IgD-negative memory B cell (primary cell): ENCODE measurements around the gene SUSD1. TPM values are rescaled to one million over a fixed set of nuclear protein-coding genes. Genes with fewer than 3 reads are reported as not detected.

ENCODE experiments used
- H3K27ac Mint-ChIP-seq, 3 donors: one replicate each; pipeline ENCODE4 v1.8.0; 2020 to 2022; ENCODE audit warnings: mild to moderate bottlenecking in 3 of 3, mixed read lengths in 3 of 3, moderate library complexity in 1 of 3
- H3K27me3 Mint-ChIP-seq: one replicate; pipeline ENCODE4 v1.8.0; 2021; ENCODE audit warnings: mixed read lengths
- H3K36me3 Mint-ChIP-seq: one replicate; pipeline ENCODE4 v1.8.0; 2020; ENCODE audit warnings: mild to moderate bottlenecking, mixed read lengths
- H3K4me1 Mint-ChIP-seq, 3 donors: one replicate each; pipeline ENCODE4 v1.8.0; 2020 to 2022; ENCODE audit warnings: mixed read lengths in 3 of 3, mild to moderate bottlenecking in 1 of 3
- H3K4me3 Mint-ChIP-seq, 4 donors: one replicate each; pipeline ENCODE4 v1.8.0; 2020 to 2022; ENCODE audit warnings: mild to moderate bottlenecking in 4 of 4, mixed read lengths in 4 of 4, moderate library complexity in 3 of 4
- H3K9me3 Mint-ChIP-seq, 3 donors: one replicate each; pipeline ENCODE4 v1.8.0; 2020 to 2021; ENCODE audit warnings: mixed read lengths in 3 of 3, mild to moderate bottlenecking in 1 of 3
- polyA plus RNA-seq: library from polyadenylated mRNA; unstranded; fragments of 300-500 nt; fragmentation: Illumina TruSeq; gene quantifications from one replicate; pipeline ENCODE4 v1.2.3, GENCODE V29; 2021

SUSD1 gene
- polyA plus RNA-seq, 1 donor from 2014 or later: 3.4 TPM

DNA sequence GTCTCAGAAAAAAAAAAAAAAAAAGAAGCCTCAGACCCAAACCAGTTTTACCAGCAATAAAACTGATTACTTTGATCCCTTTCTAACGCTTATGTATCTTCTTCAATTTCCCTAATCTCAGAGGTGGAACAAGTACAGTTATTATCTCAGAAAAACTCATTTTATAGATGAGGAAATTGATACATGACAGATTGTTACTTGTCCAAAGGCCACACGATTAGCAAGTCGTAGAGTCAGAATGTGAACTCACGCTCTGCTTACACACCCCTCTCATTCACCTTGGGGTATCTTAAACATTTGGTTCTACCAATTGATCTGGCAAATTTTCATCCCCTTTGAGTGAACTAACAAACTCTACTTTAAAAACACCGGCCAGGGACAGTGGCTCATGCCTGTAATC, 110.2 kb downstream of the SUSD1 start:
- Mint-ChIP-seq H3K9me3 (no peaks in the 10 kb centered on the region), H3K27me3 (no peaks in the 10 kb centered on the region), H3K36me3 (peaks cover 2% of the 10 kb centered on the region), H3K27ac (no peak overlapping the region), H3K4me3 (no peak overlapping the region), H3K4me1 (peaks cover 30% of the 10 kb centered on the region in 3 donors)

DNA sequence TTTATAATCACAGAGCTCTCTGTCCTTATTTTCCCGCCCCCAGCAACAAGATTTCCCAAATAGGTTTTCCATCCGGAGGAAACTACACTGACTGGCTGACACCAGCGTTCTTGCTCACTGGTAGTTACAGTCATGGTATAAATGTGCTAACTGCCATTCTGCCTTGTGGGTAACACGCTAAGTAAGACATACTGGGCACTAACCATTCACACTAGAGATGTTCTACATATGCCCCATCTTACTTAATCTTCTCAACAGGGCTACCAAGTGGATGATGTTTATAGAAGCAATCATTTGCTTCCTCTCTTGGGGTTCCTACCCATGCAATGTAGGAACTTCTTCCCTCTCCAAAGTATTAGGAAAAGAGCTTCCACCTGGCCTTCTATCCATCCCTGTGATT, 111.5 kb downstream of the SUSD1 start:
- peaks cover 0 to 1% (median 0%) of the 10 kb centered on the region in 3 donors for H3K9me3 Mint-ChIP-seq
- H3K27ac Mint-ChIP-seq: no peak overlapping the region
- H3K4me3 Mint-ChIP-seq: no peak overlapping the region
- H3K4me1 Mint-ChIP-seq: peaks cover 32 to 34% (median 32%) of the 10 kb centered on the region in 3 donors
- peaks cover 2% of the 10 kb centered on the region for H3K36me3 Mint-ChIP-seq
- H3K27me3 Mint-ChIP-seq: no peaks in the 10 kb centered on the region

DNA sequence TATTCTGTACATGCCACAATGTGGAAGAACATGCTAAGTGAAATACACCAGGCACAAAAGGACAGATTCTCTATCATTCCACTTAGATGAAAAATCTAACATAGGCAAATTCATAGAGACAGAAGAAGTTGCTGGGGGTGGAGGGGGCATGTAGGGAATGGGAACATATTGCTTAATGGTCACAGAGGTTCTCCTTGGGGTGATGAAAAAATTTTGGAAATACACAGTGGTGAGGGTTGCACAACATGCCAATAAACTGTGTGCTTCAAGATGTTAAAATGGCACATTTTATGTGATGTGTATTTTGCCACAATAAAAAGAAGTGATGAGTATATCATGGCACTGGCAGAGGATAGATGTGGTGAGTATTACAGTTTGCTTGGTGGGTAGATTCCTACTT, 111.9 kb downstream of the SUSD1 start:
- peaks cover 31 to 38% (median 32%) of the 10 kb centered on the region in 3 donors for H3K4me1 Mint-ChIP-seq
- peaks cover 2% of the 10 kb centered on the region for H3K36me3 Mint-ChIP-seq
- no peaks in the 10 kb centered on the region for H3K27me3 Mint-ChIP-seq
- no peak overlapping the region for H3K27ac Mint-ChIP-seq
- H3K9me3 Mint-ChIP-seq: peaks cover 0 to 1% (median 0%) of the 10 kb centered on the region in 3 donors
- H3K4me3 Mint-ChIP-seq: no peak overlapping the region

DNA sequence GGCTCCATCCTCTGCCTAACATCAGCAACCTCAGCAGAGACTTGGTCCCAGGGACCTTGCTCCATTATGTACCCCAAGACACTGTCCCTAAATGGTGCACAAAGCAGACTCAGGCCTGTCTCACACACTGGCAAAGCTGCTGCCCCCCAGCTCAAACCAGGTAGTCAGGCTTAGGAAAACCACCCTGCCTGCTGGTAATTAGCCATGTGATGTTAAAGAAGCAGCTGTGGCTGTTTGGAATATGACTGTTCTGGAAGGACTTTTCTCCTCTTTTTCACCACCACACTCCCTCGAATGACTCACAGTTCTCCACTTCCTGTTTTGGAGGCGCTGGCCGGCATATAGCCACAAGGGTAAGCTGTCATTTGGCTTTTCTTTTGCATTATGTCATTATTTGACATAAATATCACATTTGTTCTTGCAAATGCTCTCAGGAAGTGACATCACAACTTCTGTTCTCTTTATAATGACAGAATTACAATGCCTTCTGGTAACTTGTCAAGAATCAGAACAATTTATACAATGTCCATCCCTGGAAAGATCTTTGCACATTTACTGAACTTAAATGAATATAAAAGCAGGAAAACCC, 113.9 kb downstream of the SUSD1 start:
- Mint-ChIP-seq H3K27me3 (no peaks in the 10 kb centered on the region), H3K9me3 (peaks cover 0 to 1% (median 0%) of the 10 kb centered on the region in 3 donors), H3K36me3 (peaks cover 2% of the 10 kb centered on the region), H3K4me1 (peaks cover 28 to 51% (median 32%) of the 10 kb centered on the region in 3 donors), H3K4me3 (no peak overlapping the region), H3K27ac (no peak overlapping the region)

DNA sequence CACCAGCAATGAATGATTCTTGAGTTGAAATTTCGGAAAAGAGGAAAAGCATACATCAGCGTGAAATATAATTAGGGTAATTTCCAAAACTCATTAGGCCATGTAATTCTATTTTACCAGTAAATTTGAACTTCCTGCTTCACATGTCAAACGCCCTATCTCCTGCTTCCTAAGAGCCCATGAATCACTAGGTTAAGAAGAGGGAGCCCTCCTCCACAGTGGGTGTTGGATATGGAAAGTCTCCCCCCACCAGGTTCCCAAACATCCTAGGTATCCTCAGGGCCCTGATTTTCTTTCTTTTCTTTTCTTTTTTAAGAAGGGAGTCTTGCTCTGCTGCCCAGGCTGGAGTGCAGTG, 115.2 kb downstream of the SUSD1 start:
- Mint-ChIP-seq H3K27ac (peak overlapping the region in 1 of 3 donors; percentile 78), H3K4me3 (peak overlapping the region in 1 of 4 donors; percentile 44), H3K4me1 (peaks cover 28 to 51% (median 32%) of the 10 kb centered on the region in 3 donors), H3K27me3 (no peaks in the 10 kb centered on the region), H3K36me3 (peaks cover 2% of the 10 kb centered on the region), H3K9me3 (peaks cover 0 to 1% (median 0%) of the 10 kb centered on the region in 3 donors)

DNA sequence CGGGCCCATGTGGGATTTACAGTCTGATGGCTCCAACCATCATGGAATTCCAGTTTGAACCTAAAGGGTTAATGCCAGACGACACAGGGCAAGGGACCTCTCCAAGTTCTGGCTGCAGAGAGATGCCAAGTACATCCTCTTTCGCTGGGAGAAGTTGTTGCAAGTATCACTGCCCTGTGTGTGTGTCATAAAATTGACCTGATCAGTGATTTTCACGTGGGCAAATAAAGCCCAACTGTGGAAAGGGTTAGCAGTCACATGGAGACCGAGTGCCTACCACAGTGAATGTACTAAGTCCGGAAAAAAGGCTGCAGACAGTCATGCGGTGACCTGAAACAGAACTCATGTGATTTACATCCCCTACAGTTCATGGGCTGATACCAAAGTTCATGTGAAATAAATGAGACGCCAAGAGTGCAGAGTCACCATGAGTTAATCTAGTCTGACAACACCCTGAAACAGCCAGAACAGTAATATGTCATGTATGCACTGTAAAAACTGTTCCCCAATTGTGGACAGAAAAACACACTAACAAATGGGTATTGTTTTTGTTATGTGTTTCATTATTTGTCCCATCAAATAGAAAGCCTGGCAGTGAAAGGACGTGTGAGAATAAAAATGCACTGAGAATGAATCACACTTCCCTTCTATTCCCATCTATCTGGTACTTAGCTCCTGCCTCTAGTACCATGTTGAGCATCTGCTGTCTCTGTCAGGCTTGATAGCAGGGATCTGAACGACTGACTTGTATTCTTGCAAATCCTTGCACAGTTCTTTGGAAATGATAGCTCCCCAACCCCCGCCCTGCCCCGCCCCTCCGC, 115.7 kb downstream of the SUSD1 start:
- H3K27me3 Mint-ChIP-seq: no peaks in the 10 kb centered on the region
- H3K4me1 Mint-ChIP-seq: peaks cover 26 to 49% (median 31%) of the 10 kb centered on the region in 3 donors
- H3K36me3 Mint-ChIP-seq: peaks cover 2% of the 10 kb centered on the region
- peaks cover 0 to 1% (median 0%) of the 10 kb centered on the region in 3 donors for H3K9me3 Mint-ChIP-seq
- H3K4me3 Mint-ChIP-seq: peak overlapping the region in 1 of 4 donors; percentile 33
- peak overlapping the region in 1 of 3 donors; percentile 46 for H3K27ac Mint-ChIP-seq

DNA sequence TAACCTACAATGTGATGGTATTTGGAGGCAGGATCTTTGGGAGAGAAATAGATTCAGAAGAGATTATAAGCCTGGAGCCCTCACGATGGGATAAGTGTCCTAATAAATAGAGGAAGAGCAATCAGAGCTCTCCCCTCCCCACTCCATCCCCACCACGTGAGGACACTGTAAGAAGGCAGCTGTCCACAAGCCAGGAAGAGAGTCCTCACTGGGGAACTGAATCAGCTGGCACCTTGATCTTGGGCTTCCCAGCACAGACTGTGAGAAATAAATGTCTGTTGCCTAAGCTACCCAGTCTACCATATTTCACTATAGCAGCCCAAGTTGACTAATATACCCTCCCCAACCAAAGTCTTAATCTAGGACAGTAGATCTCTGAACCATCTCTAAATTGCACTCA, 118.1 kb downstream of the SUSD1 start:
- Mint-ChIP-seq H3K4me3 (no peak overlapping the region), H3K27me3 (no peaks in the 10 kb centered on the region), H3K4me1 (peaks cover 26 to 48% (median 38%) of the 10 kb centered on the region in 3 donors), H3K9me3 (peaks cover 0 to 1% (median 0%) of the 10 kb centered on the region in 3 donors), H3K27ac (no peak overlapping the region), H3K36me3 (no peaks in the 10 kb centered on the region)

DNA sequence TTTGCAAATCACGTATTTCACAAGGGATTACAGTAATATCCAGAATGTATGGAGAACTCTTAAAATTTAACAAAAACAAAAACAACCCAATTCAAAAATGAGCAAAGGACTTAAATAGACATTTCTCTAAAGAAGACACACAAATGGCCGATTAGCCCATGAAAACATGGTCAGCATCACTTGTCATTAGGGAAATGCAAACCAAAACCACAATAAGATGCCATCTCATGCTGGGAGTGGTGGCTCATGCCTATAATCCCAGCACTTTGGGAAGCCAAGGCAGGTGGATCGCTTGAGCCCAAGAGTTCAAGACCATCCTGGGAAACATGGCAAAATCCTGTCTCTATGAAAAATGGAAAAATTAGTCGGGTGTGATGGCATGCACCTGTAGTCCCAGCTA, 120.2 kb downstream of the SUSD1 start:
- Mint-ChIP-seq H3K9me3 (peaks cover 0 to 1% (median 0%) of the 10 kb centered on the region in 3 donors), H3K27ac (no peak overlapping the region), H3K4me3 (no peak overlapping the region), H3K27me3 (no peaks in the 10 kb centered on the region), H3K4me1 (peaks cover 19 to 38% (median 31%) of the 10 kb centered on the region in 3 donors), H3K36me3 (no peaks in the 10 kb centered on the region)

DNA sequence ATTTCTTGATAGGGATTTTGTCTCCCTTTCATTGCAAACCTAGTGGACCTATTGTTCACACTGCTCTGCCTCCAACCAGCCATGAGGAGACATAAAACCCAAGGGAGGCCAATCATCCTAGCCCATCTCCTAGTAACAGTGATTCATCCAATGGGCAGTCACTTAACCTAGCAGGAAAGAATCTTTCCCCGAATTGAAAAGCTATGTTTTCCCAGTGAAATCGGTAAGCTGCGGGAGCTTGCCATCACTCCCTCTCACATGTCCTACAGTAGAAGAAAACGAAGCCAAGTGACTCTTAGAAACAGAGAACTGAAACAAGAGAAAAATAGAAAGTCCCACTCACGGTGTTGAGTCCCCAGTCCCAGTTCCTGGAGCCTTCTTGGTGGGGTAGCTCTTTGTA, 123.3 kb downstream of the SUSD1 start:
- no peaks in the 10 kb centered on the region for H3K27me3 Mint-ChIP-seq
- peaks cover 20 to 29% (median 21%) of the 10 kb centered on the region in 3 donors for H3K4me1 Mint-ChIP-seq
- peaks cover 0 to 6% (median 1%) of the 10 kb centered on the region in 3 donors for H3K9me3 Mint-ChIP-seq
- peak overlapping the region in 2 of 4 donors; percentile 21 to 35 for H3K4me3 Mint-ChIP-seq
- no peaks in the 10 kb centered on the region for H3K36me3 Mint-ChIP-seq
- peak overlapping the region in 1 of 3 donors; percentile 15 for H3K27ac Mint-ChIP-seq

DNA sequence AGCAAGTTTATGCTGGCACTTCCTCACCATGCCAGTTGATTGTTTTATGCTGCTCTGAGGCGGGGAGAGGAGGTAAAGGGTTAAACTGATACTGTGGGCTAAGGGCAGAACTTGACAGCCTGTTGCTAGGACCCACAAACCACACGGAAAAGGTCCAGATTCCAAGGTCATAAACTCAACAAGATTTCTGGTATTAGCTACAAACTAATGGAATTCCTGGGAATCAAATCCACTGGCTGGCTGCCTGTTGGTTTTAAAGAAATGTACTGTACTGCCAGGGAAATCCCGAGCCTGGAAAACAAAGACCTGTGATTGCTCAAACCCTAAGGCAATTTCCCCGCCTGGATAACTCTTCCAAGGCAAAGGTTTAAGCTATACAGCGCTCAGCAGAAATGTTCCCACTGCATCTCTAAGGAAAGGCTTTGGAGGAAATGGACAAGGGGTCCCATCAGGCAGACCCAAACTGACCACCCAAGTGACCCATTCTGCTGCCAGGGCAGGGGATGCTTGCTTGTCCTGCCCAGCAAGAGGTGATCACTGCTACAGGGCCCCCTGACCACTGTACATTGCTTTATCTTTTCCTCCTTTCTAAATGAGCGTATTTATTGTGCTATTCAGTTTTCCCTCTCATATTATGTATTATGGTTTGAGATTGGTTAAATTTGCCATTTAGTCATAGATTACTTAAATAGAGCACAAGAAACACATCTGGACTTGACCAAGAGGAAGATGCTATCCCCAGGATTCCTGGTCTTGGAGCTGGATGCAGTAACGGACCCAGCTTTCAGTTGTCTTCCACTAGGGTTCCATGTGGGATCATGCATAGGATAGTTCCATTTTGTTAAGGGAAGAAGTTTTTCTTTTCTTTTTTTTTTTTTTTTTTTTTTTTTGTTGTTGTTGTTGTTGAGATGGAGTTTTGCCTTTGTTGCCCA, 124.3 kb downstream of the SUSD1 start:
- H3K27ac Mint-ChIP-seq: no peak overlapping the region
- H3K4me1 Mint-ChIP-seq: peaks cover 20 to 29% (median 22%) of the 10 kb centered on the region in 3 donors
- H3K4me3 Mint-ChIP-seq: no peak overlapping the region
- H3K36me3 Mint-ChIP-seq: no peaks in the 10 kb centered on the region
- peaks cover 0 to 6% (median 1%) of the 10 kb centered on the region in 3 donors for H3K9me3 Mint-ChIP-seq
- no peaks in the 10 kb centered on the region for H3K27me3 Mint-ChIP-seq

DNA sequence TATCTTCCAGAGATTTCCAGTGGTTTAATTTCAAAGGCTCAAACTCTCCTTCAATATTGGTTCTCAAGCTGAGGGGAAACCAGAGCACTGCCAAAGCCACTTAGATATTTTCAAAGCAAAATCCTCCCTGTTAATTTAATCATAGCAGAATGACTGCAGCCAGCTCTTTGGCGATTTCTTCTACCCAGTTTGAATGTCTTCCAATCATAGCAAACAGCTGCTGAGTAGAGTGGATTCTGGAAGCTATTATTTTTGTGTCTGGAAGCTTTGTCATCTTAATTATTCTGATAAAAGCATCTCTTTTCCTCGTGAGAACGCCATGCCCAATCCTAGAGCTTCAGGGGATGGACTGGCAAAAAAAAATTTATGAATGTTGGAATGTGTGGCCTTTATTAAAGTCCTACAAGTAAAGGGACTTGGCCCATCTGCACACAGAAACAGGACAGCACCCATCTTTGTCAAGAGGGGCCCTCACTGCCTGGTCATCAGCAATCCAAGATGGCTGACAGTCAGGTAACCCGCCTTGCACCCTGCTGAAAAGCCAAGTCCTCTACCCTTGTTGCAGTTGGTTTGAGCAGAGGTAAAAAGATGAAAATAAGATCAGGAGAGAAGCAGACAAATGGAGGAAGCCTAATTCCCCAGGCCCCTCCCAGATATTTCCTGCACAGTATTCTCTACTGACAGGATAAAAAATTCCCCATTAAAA, 125.1 kb downstream of the SUSD1 start:
- peaks cover 2% of the 10 kb centered on the region for H3K36me3 Mint-ChIP-seq
- H3K4me1 Mint-ChIP-seq: peaks cover 20 to 29% (median 22%) of the 10 kb centered on the region in 3 donors
- H3K27ac Mint-ChIP-seq: no peak overlapping the region
- peaks cover 0 to 9% (median 1%) of the 10 kb centered on the region in 3 donors for H3K9me3 Mint-ChIP-seq
- no peaks in the 10 kb centered on the region for H3K27me3 Mint-ChIP-seq
- H3K4me3 Mint-ChIP-seq: no peak overlapping the region

DNA sequence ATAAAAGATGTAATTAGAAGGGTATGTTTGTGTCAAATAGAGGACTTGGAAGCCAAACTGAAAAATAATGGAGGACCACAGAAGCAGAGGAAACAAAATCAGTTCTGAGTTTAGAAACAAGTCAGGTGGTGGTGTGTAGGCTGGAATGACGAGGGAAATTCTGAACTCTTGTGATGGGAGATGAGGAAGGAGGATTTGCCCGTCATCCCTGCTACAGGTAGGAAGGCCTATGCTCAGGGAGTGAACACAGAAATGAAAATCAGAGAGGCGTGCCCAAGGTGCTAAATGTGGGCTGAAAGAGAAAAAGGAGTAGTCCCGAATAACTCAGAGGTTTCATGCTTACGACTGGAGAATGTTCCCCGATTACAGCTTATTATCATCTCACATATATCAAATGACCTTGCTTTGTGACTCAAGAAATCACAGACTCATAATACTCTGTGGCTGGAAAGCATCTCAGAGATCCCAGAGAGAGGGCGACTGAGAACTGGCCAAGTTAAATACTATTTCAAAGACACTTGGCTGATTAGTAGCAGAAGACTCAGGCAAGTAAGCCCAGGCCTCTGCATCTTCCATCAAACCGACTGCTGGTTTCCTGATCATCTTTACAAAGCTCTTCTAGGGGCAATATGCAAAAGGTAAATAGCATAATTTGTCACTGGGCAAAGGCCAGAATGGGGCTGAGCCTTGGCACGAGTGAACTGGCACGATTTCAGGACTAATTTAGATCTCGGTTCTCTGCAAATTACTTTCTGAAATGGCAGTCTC, 126.0 kb downstream of the SUSD1 start:
- Mint-ChIP-seq H3K27ac (peak overlapping the region in 1 of 3 donors; percentile 69), H3K4me1 (peaks cover 20 to 29% (median 22%) of the 10 kb centered on the region in 3 donors), H3K27me3 (no peaks in the 10 kb centered on the region), H3K36me3 (peaks cover 2% of the 10 kb centered on the region), H3K9me3 (peaks cover 0 to 9% (median 1%) of the 10 kb centered on the region in 3 donors), H3K4me3 (no peak overlapping the region)

DNA sequence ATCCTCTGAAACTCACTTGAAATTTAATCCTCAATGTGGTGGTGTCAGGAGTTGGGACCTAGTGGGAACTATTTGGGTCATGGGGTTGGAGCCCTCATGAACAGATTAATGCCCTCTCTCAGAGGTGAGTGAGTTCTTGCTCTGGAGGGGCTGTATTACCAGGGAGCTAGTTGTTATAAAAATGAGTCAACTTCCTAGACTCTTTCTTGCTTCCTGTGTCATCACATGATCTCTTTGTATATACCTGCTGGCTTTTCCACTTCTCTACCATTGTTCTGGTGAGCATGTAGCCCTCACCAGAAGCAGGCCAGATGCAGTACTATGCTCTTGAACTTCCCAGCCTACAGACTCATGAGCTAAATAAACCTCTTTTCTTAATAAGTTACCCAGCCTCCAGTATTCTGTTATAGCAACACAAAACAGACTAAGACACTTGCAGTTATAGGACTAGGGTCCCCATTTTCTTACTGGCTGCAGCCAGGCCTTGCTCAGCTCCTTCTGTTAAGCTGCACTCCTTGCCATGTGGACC, 127.5 kb downstream of the SUSD1 start:
- Mint-ChIP-seq H3K4me1 (peaks cover 18 to 23% (median 22%) of the 10 kb centered on the region in 3 donors), H3K36me3 (peaks cover 2% of the 10 kb centered on the region), H3K27ac (no peak overlapping the region), H3K27me3 (no peaks in the 10 kb centered on the region), H3K4me3 (peak overlapping the region in 1 of 4 donors; percentile 43), H3K9me3 (peaks cover 0 to 9% (median 1%) of the 10 kb centered on the region in 3 donors)
